Stimulated activated CD8-positive, alpha-beta memory T cell treated with anti-CD3 and anti-CD28 coated beads, Interleukin-15, amount 100 ng/mL, for 24 hours (primary cell): Measurements from ENCODE around the gene ACOT8.
A peak's percentile ranks its signal among the peaks of the same experiment; 100 is the strongest.
"Not testable (repeated sequence)": the region's sequence is repeated elsewhere in the genome, so short reads cannot be mapped to it uniquely, and the experiment has no call there.

ENCODE experiments used
- DNase-seq: peaks from one replicate; pipeline ENCODE4 v3.0.0-alpha.2; 2020; ENCODE audit warnings: low read depth

The ACOT8 gene

DNA sequence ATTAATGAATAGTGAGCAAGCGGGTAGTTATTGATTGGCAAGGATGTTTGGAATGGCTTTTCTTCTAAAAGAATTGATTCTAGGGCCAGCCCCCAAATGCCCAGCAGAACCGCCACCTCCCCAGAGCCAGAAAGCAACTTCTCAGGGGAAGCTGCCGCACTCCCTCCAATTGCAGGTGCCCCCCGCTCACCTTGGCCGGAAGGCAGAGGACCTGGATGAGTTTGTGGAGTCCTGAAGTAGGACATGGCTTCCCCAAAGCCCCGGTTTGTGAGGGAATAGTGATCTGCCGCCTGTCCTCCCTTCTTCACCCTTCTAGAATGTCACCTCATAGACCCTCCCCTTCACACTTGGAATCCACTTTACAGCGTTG is 30.1 kb upstream of the ACOT8 start, which contains the start of gene SPATA25:
SPATA25 (minus strand) TSS at position 277 of the 370 bp plus-strand sequence; CDS start at position 245, 32 bp downstream.
- DNase-seq: no peak

DNA sequence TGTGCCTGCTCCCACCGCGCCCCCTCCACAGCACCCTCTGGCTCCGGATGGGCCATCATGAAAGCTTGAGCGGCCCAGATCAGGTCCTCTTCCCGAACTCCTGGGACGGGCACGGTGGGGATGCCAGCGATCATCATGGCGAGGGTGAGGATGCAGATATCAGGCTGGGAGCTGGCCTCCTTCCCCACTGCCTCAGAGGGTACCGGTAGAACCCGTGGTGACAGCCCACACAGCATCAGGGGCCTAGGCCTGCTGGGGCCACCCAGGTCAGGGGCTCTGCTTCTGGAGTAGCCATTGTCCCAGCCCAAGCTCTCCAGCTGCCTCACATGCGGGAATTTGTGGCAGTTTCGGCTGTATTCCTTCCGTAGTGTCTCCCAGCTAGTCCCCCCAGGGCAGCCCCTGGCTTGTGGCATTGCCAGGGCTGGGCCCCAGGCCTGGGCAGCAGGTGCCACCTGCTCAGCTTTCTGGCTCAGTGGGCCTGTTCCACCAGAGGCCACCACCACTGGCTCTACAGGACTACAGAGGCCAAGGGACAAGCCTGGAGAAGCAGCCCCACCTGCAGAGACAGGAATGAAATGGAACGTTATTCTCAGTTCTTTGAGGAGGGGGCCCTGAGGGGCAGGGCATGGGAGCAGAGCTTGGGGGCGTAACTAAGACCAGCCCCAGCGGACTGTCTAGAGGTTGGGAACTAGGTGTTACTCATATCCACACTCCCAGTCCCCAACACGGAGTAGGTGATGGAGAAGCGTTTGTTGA is 29.6 kb upstream of the ACOT8 start:
- no peak for DNase-seq

DNA sequence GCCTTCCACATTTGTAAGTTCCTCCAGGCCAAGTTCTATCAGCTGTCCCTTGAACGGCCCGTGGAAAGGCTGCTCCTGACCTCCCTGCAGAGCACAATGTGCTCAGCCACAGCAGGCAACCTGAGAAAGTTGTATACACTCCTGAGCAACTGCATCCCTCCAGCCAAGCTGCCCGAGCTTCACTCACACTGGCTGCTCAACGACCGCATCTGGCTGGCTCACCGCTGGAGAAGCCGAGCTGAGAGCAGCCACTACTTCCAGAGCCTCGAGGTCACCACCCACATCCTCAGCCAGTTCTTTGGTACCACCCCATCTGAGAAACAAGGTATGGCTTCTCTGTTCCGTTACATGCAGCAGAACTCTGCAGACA is 25.9 kb upstream of the ACOT8 start:
- DNase-seq: no peak

DNA sequence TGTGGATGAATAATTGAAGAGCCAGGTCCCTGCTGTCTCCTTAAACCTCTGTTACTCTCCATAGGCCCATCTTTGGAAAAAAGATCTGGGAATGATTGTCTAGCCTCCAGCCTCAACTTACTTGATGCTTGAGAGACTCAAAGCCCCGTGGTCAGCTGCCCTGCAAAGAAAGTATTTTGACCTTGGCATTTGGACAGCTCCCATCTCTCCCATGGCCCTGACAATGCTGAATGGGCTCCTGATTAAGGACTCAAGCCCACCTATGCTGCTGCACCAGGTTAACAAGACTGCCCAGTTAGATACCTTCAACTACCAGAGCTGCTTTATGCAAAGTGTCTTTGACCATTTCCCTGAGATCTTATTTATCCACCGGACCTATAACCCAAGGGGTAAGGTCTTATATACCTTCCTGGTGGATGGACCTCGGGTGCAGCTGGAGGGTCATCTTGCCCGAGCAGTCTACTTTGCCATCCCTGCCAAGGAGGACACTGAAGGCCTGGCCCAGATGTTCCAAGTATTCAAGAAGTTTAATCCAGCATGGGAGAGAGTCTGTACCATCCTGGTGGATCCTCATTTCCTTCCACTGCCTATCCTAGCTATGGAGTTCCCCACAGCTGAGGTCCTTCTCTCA is 25.4 kb upstream of the ACOT8 start:
- no peak for DNase-seq

DNA sequence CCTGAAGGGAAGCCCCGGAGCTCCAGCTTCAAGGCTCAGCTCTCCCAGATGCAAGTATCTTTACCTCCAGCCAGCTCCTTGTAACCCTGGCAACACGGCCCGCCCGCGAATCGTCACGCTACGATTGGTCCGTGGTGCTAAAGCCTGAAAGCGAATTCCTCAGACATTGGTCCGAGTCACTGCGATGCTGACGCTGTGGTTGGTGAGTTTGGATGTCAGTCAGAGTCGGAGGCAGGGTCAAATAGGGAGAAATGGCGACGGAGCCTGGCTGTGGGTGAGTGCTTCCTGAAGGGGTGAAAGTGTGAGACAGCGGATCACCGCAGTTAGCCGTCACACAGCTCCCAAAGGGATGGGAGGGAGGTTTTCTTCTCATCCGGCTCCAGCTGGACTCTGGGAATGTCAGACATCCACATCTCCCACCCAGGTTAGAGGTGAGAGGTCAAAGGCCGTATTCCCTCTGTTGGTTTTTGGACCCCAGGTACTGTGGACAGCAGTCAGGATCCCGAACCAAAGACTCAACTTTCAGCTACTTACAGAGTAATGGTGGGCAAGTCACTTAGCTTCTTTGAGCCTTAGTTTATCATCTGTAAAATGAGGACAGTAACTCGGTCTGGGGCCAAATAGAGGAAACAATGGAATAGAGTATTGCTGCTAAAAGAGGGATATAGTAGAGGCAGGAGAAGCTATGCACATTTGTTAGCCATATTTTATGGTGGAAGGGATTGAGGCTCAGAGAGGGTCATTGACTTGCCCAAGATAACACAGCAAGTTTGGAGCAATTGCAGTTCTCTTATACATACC is 24.0 kb upstream of the ACOT8 start, which contains the start of gene ZSWIM1:
ZSWIM1 (plus strand) TSS at position 240 of the 801 bp plus-strand sequence. CDS start 1,366 bp downstream, outside the sequence.
- peak; percentile 90 for DNase-seq

DNA sequence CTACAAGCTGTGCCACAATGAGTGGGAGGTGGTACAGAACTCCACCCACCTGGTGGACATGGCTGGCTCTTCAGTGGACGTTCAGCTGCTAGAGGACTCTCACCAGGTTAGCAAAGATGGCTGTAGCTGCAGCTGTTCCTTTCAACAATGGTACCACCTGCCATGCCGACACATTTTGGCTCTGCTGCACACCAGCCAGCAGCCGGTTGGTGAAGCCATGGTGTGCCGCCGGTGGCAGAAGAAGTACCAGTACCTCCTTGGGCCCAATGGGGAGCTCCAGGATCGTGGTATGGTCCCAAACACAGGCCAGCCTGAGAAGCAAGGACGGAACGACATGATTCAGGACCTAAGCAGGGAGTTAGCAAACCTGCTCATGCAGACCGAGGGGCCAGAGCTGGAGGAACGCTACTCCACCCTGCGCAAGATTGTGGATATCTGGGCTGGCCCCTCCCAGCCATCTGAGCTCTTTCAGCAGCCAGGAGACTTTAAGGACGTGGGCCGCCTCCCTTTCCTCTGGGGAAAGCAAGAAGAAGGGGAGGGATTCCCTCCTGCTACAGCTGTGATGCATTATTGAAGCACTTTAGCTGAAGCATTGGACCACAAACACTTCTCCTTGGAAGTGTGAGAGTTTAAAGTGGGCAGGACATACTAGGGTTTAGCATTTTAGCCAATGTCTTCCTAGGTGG is 21.0 kb upstream of the ACOT8 start:
- no peak for DNase-seq

DNA sequence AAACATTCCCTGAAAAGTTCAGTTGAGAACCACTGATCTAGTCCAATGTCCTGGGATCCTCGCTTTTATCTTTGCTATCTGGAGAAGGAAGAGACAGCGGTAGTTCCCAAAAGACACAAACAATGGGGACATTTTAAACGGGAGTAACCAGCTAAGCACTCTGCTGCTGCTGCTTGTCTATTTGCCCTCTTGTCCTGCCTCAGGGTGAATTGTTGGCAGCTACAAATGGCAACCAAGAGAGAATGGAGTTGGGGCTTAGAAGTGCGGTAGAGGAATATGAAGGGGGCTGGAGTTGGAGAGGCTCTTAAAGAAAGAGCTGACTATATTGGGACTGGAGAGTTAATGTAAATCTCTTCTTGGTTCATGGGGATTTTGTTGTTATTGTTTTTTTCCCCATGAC is 17.4 kb upstream of the ACOT8 start:
- DNase-seq: no peak

DNA sequence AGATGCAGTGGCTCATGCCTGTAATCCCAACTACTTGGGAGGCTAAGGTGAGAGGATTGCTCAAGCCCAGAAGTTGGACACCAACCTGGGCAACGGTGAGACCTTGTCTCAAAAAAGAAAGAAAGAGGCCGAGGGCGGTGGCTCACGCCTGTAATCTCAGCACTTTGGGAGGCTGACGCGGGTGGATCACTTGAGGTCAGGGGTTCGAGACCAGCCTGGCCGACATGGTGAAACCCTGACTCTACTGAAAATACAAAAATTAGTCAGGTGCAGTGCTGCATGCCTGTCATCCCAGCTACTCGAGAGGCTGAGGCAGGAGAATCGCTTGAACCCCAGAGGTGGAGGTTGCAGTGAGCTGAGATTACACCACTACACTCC is 16.9 kb upstream of the ACOT8 start:
- not testable (repeated sequence) for DNase-seq

DNA sequence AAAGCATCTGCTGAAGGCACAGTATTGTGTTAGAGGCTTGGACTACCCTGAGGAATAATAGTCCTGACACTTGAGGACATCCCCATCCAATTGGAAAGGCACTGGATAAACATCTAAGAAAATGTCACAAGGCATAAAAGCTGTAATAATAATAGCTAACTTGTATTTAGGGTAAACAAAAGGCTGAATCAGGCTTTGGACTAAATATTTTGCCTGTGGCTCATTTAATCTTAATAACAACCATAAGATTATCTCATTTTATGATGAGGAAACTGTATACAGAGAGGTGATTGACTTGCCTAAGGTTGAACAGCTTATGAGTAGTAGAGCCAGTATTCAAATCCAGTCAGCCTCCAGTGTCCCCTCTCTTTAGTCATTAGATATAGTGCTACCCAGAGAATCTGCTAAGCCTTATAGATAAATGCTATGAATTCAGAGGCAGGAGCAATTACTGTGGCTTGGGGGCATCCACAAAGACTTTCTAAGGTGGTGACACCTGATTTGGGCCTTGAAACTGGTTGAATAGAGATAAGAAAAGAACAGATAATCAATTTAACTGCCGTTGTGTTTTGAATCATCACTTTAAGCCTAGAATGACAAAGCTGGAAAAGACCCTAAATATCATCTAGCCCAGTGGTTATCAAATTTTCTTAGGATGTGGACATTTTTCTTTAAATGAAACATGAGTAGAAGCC is 16.4 kb upstream of the ACOT8 start:
- DNase-seq: no peak

DNA sequence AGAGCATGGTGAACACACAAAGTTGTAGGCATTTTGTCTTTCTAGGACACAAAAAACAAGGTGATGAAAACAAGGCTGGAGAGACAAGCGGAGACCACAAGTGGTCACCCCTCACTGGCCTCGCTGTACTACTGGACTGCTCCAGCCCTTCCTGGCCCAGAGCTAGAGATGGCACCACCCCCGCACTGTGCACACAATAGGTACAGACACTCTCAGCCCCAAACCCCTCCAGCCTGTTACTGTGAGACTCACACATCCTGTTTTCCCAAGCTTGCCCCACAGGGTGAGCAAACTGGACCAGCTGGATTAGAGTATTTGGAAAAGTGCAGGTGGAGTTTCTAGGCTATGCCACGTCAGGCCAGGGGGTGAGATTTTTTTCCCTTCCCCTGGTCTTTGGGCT is 15.4 kb upstream of the ACOT8 start:
- DNase-seq: no peak

DNA sequence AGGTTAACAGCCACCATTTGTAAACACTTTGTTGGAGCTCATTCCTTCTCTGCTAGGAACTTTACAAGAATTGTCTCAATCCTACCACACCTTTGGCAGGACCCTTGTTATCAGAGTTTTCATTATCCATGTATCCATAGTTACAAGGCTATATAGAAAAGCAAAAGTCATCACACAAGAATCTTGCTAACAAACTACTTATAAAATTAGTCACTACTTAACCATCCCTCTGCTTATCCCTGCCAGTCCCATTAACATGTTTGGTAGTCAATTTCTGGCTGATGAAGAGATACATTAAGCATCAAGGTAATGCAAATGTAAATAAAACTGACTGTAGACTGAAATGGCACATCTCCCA is 10.6 kb upstream of the ACOT8 start:
- no peak for DNase-seq

DNA sequence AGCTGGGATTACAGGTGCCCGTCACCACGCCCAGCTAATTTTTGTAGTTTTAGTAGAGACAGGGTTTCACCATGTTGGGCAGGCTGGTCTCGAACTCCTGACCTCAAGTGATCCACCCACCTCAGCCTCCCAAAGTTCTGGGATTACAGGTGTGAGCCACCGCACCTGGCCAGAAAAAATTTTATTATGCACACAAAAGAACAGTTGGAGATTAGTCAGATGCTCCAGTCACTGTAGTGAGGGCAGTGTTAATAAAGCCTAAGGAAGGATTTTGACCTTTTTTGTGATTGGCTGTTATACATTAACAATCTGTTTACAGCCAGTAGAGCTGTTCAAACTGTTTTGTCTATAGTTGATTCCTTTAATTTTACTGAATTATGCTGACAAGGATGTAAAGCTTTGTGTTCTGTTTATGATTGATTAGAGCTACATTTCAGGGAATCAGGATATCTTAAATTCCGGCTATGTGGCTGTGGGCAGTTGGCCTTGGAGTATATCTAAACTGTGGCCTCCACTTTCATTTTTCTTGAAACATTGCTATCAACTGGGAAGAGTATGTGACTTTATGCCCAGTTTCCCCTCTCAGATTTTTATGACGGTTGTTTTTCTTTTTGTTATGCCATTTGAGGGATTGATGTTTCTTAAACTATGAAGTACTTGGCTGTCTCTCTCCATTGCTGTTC is 10.1 kb upstream of the ACOT8 start:
- no peak for DNase-seq

DNA sequence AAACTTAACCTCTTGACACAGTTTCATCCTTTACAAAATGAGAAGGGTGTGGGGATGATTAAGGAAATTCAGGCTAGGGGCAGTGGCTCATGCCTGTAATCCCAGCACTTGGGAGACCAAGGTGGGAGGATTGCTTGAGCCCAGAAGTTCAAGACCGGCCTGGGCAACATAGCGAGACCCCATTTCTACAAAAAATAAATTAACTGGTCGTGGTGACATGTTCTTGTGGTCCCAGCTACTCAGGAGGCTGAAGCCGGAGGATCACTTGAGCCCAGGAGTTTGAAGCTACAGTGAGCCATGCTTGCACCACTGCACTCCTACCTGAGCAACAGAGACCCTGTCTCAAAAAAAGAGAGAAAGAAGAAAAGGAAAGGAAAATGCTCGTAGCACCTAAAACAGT is 9.3 kb upstream of the ACOT8 start:
- no peak for DNase-seq

DNA sequence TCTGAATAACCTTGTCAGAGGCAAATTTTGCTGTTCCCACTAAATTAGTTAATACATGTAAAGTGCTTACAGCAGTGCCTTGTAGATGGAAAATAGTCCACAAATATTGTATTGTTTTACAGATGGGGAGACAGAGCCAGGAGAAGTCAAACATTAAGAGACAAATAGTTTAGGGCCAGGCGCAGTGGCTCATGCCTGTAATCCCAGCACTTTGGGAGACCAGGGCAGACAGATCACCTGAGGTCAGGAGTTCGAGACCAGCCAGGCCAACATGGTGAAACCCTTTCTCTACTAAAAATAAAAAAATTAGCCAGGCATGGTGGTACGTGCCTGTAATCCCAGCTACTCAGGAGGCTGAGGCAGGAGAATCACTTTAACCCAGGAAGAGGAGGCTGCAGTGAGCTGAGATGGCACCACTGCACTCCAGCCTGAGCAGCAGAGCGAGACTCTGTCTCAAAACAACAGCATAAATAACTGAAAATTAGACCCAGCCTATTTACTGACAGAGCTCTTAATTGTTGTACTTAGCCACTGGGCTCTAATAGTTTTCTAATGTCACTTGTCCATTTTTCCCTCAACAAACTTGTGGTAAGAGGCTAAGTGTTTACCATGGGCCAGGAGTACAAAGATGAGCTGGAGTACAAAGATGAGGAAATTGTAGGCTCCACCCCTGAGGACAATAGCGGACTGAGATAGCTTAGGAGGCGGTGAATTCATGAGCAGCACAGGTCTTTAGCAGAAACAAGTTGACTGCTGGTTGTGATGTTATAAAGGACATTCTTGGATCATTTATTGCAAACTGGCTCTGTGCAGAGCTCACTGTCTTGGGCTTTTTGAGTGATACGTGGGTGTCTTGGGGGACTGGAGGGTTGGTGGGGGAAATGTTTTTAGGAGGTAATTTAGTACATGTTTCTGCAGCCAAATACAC is 6.6 kb upstream of the ACOT8 start:
- no peak for DNase-seq

DNA sequence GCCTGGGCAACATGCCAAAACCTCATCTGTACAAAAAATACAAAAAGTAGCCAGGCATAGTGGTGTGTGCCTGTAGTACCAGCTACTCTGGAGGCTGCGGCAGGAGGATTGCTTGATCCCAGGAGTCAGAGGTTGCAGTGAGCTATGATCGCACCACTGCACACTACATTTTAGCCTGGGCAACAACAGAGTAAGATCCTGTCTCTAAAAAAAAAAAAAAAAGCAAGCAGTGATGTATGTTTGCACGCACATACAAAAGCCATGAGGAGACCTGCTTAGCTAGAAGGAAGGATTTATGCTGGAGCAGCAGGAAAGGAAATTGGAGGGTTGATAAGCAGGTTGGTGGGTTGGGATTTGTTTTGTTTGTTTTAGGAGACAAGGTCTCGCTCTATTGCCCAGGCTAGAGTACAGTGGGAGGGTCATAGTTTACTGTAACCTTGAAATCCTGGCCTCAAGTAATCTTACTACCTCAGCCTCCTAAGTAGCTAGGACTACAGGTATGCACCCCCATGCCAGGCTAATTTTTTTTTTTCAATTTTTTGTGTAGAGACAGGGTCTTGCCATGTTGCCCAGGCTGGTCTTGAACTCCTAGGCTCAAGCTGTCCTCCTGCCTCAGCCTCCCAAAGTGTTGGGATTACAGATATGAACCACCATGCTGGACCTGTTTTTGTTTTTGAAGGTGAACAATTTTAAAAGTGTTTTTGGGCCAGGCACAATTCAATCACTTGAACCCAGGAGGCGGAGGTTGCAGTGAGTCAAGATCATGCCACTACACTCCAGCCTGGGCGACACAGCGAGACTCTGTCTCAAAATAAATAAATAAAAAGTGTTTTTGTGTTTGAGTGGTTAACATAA is 4.3 kb upstream of the ACOT8 start:
- no peak for DNase-seq

DNA sequence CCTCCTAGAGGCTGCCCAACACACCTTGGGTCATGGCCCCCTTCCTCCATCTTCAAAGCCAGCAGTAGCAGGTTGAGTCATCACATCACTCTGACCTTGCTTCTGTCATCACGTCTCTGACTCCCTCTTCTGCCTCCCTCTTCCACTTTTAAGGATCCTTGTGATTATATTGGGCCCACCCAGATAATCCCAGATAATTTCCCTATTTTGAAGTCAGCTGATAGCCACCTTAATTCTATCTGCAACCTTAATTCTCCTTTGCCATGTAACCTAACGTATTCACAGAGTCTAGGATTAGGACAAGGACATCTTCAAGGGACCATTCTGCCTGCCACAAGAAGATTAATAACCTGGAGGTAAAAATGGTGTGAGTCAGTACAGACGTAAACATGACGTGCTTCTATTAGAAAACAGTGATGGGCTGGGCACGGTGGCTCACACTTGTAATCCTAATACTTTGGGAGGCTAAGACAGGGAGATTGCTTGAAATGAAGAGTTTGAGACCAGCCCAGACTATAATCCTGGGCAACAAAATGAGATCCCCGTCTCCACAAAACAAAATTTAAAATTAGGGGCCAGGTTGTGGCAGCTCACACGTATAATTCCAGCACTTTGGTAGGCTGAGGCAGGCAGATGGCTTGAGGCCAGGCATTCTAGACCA is 3.5 kb upstream of the ACOT8 start:
- DNase-seq: no peak

DNA sequence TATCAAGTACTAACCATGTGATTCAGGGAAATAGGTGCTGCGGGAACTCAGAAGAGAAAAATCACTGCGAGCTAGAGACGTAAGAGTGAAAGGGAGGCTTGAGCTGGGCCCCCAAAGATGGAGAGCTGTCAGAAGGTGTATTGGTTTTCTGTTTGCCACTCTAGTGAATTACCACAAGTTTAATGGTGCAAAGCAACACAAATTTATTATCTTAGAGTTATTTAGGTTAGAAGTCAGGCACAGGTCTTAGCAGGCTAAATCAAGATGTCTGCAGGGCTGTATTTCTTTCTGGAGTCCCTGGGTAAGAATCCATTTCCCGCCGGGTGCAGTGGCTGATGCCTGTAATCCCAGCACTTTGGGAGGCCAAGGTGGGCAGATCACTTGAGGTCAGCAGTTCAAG is 2.7 kb upstream of the ACOT8 start:
- DNase-seq: no peak

DNA sequence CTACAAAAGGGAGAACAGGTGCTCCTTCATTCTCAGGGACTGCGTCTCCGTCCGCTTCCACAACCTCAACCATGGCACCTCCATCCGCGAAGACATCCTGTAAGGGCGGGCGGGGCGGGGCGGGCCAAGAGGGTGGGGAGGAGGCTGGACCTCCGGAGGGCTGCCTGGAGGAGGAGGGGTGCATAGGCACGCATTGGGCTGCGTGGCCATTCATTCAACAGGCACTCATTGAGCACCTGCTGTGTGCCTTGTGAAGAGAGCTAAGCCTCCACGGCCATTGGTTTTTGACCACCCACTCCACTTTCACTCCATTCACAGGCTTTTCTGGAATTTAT is 657 bp upstream of the ACOT8 start:
- no peak for DNase-seq

DNA sequence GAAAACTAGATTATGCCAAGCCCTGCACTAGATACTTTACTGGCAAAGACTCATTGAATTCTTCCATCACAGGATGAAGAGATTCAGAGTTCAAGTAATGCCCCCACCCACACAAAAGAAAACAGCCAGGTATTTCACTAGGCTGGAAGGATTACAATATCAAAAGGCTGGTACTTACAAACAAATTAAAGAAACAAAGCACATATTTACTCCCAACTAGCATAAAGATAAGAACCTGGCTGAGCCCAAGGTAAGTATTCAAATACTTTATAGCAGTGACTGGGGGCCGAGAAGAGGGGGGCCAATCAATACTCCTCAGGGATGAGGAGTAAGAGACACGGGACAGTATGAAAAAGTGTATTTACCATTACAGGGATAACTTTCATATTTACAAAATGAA is 3.7 kb downstream of the ACOT8 start:
- DNase-seq: no peak
